Activated naive CD4-positive, alpha-beta T cell treated with anti-CD3 and anti-CD28 coated beads, Interleukin-2, amount 10 ng/mL, durations not matched to agents 5 hours and 36 hours (primary cell): ENCODE data around the gene MAP3K12. TPM values are rescaled to one million over a fixed set of nuclear protein-coding genes. Genes with fewer than 3 reads are reported as not detected.

Source experiments
- total RNA-seq, 2 experiments: library from RNA; stranded (reverse); gene quantifications; one replicate each; pipeline ENCODE4 v1.2.3, GENCODE V29; 2021

MAP3K12 gene
- 10 to 100 TPM; 25.6 to 27.2 TPM for total RNA-seq

GRCh38 chr12:53499266-53500141 lies at the start of gene MAP3K12:
Gene MAP3K12, minus strand, starts transcription at chr12:53499458. Its CDS starts 12,067 bp downstream, at chr12:53487391.

GRCh38 chr12:53506881-53507602 lies 7.8 kb upstream of the MAP3K12 start, which contains the start of gene NPFF:
Gene NPFF, minus strand, starts transcription at chr12:53507484. Its CDS starts 10 bp downstream, at chr12:53507474.

GRCh38 chr12:53500776-53501614 lies 1.7 kb upstream of the MAP3K12 start, which contains the start of gene TARBP2:
Gene TARBP2, plus strand, starts transcription at chr12:53501283. Its CDS starts 126 bp downstream, at chr12:53501409.

GRCh38 chr12:53451661-53452158 lies 47.5 kb downstream of the MAP3K12 start, which contains the start of gene PCBP2:
Gene PCBP2, plus strand, starts transcription at chr12:53452102. Its CDS starts 2,699 bp downstream, at chr12:53454801.

GRCh38 chr12:53441040-53441833 lies 58.0 kb downstream of the MAP3K12 start, which contains the start of gene PRR13:
Gene PRR13, plus strand, starts transcription at chr12:53441734. Its CDS starts 981 bp downstream, at chr12:53442715.

Other genes with a start within 250 kb of the MAP3K12 start
- 10 to 100 TPM; 71.4 to 71.7 TPM for gene ESPL1, start 231.2 kb downstream of the MAP3K12 start, total RNA-seq
- gene PFDN5, start 203.9 kb downstream of the MAP3K12 start, total RNA-seq: 100 to 1,000 TPM; 362 to 390 TPM
- 10 to 100 TPM; 59.3 to 62.5 TPM for gene MYG1, start 199.8 kb downstream of the MAP3K12 start, total RNA-seq
- 10 to 100 TPM; 58.3 to 62.7 TPM for gene AAAS, start 177.8 kb downstream of the MAP3K12 start, total RNA-seq
- not detected for gene SP7, start 163.1 kb downstream of the MAP3K12 start, total RNA-seq
- 10 to 100 TPM; 78.4 to 84.7 TPM for gene SP1, start 119.3 kb downstream of the MAP3K12 start, total RNA-seq
- gene AMHR2, start 75.6 kb downstream of the MAP3K12 start, total RNA-seq: not detected
- 100 to 1,000 TPM; 188 to 202 TPM for gene PRR13, start 57.7 kb downstream of the MAP3K12 start, total RNA-seq
- 100 to 1,000 TPM; 919 to 946 TPM for gene PCBP2, start 47.4 kb downstream of the MAP3K12 start, total RNA-seq
- gene TARBP2, start 1.8 kb upstream of the MAP3K12 start, total RNA-seq: 10 to 100 TPM; 32.7 to 35.0 TPM
- not detected for gene NPFF, start 8.0 kb upstream of the MAP3K12 start, total RNA-seq
- gene ATF7, start 126.9 kb upstream of the MAP3K12 start, total RNA-seq: 10 to 100 TPM; 27.9 to 29.8 TPM
- gene ATP5MC2, start 176.6 kb upstream of the MAP3K12 start, total RNA-seq: 100 to 1,000 TPM; 328 to 357 TPM
- 10 to 100 TPM; 71.7 to 80.0 TPM for gene CALCOCO1, start 228.0 kb upstream of the MAP3K12 start, total RNA-seq